Neuronal stem cell (in vitro differentiated cells): ENCODE results near the gene TGFB2.

Experiments
- DNase-seq: peaks from one replicate; pipeline ENCODE4 v3.0.0-alpha.2; 2013; ENCODE audit warnings: low spot score
- H2AFZ ChIP-seq: one replicate; pipeline ENCODE4 v1.6.1; 2013; ENCODE audit warnings: mild to moderate bottlenecking, low read length, inconsistent platforms
- H2AK5ac ChIP-seq: 2 replicates; pipeline ENCODE4 v1.6.1; 2013; ENCODE audit warnings: low read depth, mild to moderate bottlenecking, inconsistent platforms, low read length, moderate library complexity, mixed read lengths
- H2BK120ac ChIP-seq: 2 replicates; pipeline ENCODE4 v1.6.1; 2013; ENCODE audit warnings: low read depth, mild to moderate bottlenecking, inconsistent platforms, low read length, moderate library complexity, mixed read lengths
- H2BK12ac ChIP-seq: one replicate; pipeline ENCODE4 v1.6.1; 2013; ENCODE audit warnings: low read length, inconsistent platforms
- H2BK15ac ChIP-seq: 2 replicates; pipeline ENCODE4 v1.6.1; 2013; ENCODE audit warnings: mild to moderate bottlenecking, low read length, inconsistent platforms, mixed read lengths
- H2BK5ac ChIP-seq: one replicate; pipeline ENCODE4 v1.6.1; 2013; ENCODE audit warnings: inconsistent platforms, mild to moderate bottlenecking, low read length, moderate library complexity
- H3K14ac ChIP-seq: one replicate; pipeline ENCODE4 v1.6.1; 2013; ENCODE audit warnings: low read length, inconsistent platforms
- H3K18ac ChIP-seq: 2 replicates; pipeline ENCODE4 v1.6.1; 2013; ENCODE audit warnings: low read length, inconsistent platforms
- H3K23ac ChIP-seq: 2 replicates; pipeline ENCODE4 v1.6.1; 2013; ENCODE audit warnings: low read depth, mild to moderate bottlenecking, mixed read lengths, low read length, inconsistent platforms; ENCODE audit not compliant: poor library complexity
- H3K27ac ChIP-seq: replicated peaks from 3 replicates; pipeline ENCODE4 v1.5.1; 2013; ENCODE audit warnings: low read length, inconsistent platforms
- H3K27me3 ChIP-seq, 3 experiments: 2 replicates each; pipeline ENCODE4 v1.6.1; 2013; ENCODE audit warnings: low read length in 3 of 3, mild to moderate bottlenecking in 2 of 3, inconsistent platforms in 1 of 3, low read depth in 1 of 3, mixed read lengths in 1 of 3, moderate library complexity in 1 of 3; ENCODE audit not compliant: control insufficient read depth in 3 of 3, insufficient read depth in 3 of 3
- H3K36me3 ChIP-seq, 2 donors: replicated peaks in 1 of 2; 2 replicates each; pipeline ENCODE4 v1.6.1; 2013; ENCODE audit warnings: low read length in 2 of 2; ENCODE audit not compliant: control insufficient read depth in 2 of 2, insufficient read depth in 2 of 2
- H3K4ac ChIP-seq: 2 replicates; pipeline ENCODE4 v1.6.1; 2013; ENCODE audit warnings: inconsistent platforms, mild to moderate bottlenecking, low read length, moderate library complexity
- H3K4me1 ChIP-seq, 2 donors: 1 replicate in 1 of 2; 2 replicates in 1 of 2; pipeline ENCODE4 v1.6.1; 2013; ENCODE audit warnings: low read length in 2 of 2, low read depth in 1 of 2; ENCODE audit not compliant: control insufficient read depth in 2 of 2, insufficient read depth in 1 of 2
- H3K4me2 ChIP-seq: one replicate; pipeline ENCODE4 v1.6.1; 2013; ENCODE audit warnings: mild to moderate bottlenecking, low read length, inconsistent platforms; ENCODE audit not compliant: insufficient read depth, poor library complexity, severe bottlenecking
- H3K4me3 ChIP-seq, 2 donors: 2 replicates each; pipeline ENCODE4 v1.5.1; 2013; ENCODE audit warnings: low read length in 2 of 2, mild to moderate bottlenecking in 2 of 2, inconsistent platforms in 1 of 2, moderate library complexity in 1 of 2
- H3K79me1 ChIP-seq: one replicate; pipeline ENCODE4 v1.6.1; 2013; ENCODE audit warnings: low read depth, mild to moderate bottlenecking, inconsistent platforms, low read length, moderate library complexity
- H3K9ac ChIP-seq: one replicate; pipeline ENCODE4 v1.6.1; 2013; ENCODE audit warnings: mild to moderate bottlenecking, low read depth, low read length, inconsistent platforms; ENCODE audit not compliant: poor library complexity
- H3K9me3 ChIP-seq, 2 donors: replicated peaks in 1 of 2; 2 replicates each; pipeline versions ENCODE3 to v1.6.1; 2013; ENCODE audit warnings: low read length in 2 of 2, mild to moderate bottlenecking in 2 of 2, inconsistent platforms in 1 of 2, low read depth in 1 of 2, mixed read lengths in 1 of 2, moderate library complexity in 1 of 2; ENCODE audit not compliant: control insufficient read depth in 2 of 2, insufficient read depth in 1 of 2
- H4K8ac ChIP-seq: one replicate; pipeline ENCODE4 v1.6.1; 2013; ENCODE audit warnings: low read depth, mild to moderate bottlenecking, inconsistent platforms, low read length, moderate library complexity
- H4K91ac ChIP-seq: one replicate; pipeline ENCODE4 v1.6.1; 2013; ENCODE audit warnings: low read length, low read depth, mild to moderate bottlenecking, inconsistent platforms; ENCODE audit not compliant: poor library complexity
- WGBS, 2 donors: extraction: QIAGEN DNeasy Blood & Tissue Kit; methylation state at CpG; one replicate each; pipeline ENCODE4 v1.1.7; 2013; ENCODE audit warnings: missing lambda C conversion rate in 2 of 2, mixed read lengths in 1 of 2; ENCODE audit not compliant: insufficient read length in 2 of 2, insufficient replicate concordance in 1 of 2; ENCODE audit errors: extremely low coverage in 2 of 2; 5-methylcytosine and 5-hydroxymethylcytosine counted together

Gene TGFB2

DNA sequence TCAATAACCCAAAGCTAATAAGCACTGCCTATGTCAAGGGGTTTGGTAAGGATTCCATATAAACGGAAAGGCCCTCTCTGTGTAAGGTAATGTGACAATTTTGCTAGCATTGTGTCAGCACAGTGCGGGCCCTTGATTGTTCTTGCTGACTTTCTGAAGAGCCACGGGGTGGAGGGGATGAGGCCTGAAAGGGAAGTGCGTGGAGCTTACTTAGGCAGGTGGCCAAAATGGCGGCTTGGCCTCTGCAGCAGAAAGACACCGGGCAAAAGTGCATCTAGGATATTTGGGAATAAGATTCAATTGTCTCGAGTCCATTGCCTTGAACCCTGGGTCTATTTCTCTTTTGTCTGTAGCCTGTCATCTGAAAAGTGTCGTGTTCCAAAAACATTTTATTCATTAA is 114.3 kb downstream of the TGFB2 start:
- H2AFZ ChIP-seq, result peak overlapping the region; percentile 68
- H4K8ac ChIP-seq, result no peak overlapping the region
- no peaks in the 10 kb centered on the region for H3K9me3 ChIP-seq
- H3K9ac ChIP-seq, result no peak overlapping the region
- no peak overlapping the region for H2BK120ac ChIP-seq
- H3K27me3 ChIP-seq, result no peaks in the 10 kb centered on the region
- no peak for DNase-seq
- no peak overlapping the region for H3K4ac ChIP-seq
- no peak overlapping the region for H3K4me2 ChIP-seq
- H2BK5ac ChIP-seq, result no peak overlapping the region
- H3K14ac ChIP-seq, result no peak overlapping the region
- no peak overlapping the region for H2BK15ac ChIP-seq
- WGBS, 2 donors, result no CpG with 5 or more reads among the region's 8 CpGs
- no peaks in the 10 kb centered on the region for H3K79me1 ChIP-seq
- no peaks in the 10 kb centered on the region for H3K36me3 ChIP-seq
- H3K4me1 ChIP-seq, result peaks cover 10 to 39% of the 10 kb centered on the region in 2 donors
- H3K4me3 ChIP-seq, result no peak overlapping the region
- H3K18ac ChIP-seq, result peak overlapping the region; percentile 63
- H4K91ac ChIP-seq, result no peak overlapping the region
- H2BK12ac ChIP-seq, result no peak overlapping the region
- no peak overlapping the region for H2AK5ac ChIP-seq
- H3K27ac ChIP-seq, result peak overlapping the region; percentile 35
- H3K23ac ChIP-seq, result no peak overlapping the region

DNA sequence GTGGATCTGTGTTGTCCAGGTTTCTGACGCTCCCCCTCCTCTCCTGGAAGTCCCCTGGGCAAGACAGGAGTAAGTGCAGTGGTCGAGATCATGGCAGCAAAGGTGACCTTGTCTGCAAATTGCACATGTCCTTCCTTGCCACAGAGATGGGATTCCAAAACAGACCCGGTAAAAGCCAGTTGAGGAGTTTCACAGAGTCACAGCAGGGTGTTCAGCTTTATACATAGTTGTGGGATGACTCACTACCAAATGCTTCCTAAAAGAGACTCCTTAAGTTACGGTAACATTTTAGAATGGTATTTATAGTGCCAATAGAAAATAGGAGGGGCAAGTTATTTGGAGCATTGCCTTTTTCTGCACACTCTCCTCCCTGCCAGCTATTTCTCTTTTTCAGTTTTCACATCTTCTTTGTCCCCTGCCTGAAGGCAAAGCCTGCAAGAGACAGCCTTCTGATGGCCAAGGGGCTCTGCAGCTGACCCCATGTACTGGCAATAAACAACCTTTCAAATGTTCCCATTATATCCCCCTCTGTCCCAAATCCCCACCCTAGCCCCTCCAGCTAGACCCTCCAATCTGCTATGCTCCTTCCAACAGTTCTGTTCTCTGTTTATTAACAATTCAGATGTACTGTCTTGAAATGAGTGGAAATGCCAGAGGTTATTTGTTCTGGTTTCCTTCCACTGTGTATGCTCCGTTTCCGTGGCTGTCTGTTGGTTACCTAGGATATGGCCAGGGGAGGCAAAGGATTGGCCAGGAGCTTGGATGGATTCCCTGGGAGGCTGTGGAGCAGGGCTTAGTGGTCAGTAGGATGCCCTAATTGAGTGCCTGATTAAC is 115.0 kb downstream of the TGFB2 start:
- no peaks in the 10 kb centered on the region for H3K9me3 ChIP-seq
- H3K4me2 ChIP-seq, result no peak overlapping the region
- H3K4ac ChIP-seq, result no peak overlapping the region
- no peaks in the 10 kb centered on the region for H3K79me1 ChIP-seq
- H2AK5ac ChIP-seq, result no peak overlapping the region
- H4K91ac ChIP-seq, result no peak overlapping the region
- no peaks in the 10 kb centered on the region for H3K36me3 ChIP-seq
- H3K27ac ChIP-seq, result peak overlapping the region; percentile 40
- H2BK12ac ChIP-seq, result no peak overlapping the region
- H2BK15ac ChIP-seq, result no peak overlapping the region
- DNase-seq, result peak; percentile 58
- no peak overlapping the region for H2BK120ac ChIP-seq
- H3K4me3 ChIP-seq, result no peak overlapping the region
- H2AFZ ChIP-seq, result peak overlapping the region; percentile 68
- H4K8ac ChIP-seq, result no peak overlapping the region
- peaks cover 10 to 39% of the 10 kb centered on the region in 2 donors for H3K4me1 ChIP-seq
- H3K27me3 ChIP-seq, result no peaks in the 10 kb centered on the region
- no peak overlapping the region for H2BK5ac ChIP-seq
- no peak overlapping the region for H3K9ac ChIP-seq
- no CpG with 5 or more reads among the region's 6 CpGs for WGBS, 2 donors
- no peak overlapping the region for H3K23ac ChIP-seq
- no peak overlapping the region for H3K18ac ChIP-seq
- no peak overlapping the region for H3K14ac ChIP-seq

DNA sequence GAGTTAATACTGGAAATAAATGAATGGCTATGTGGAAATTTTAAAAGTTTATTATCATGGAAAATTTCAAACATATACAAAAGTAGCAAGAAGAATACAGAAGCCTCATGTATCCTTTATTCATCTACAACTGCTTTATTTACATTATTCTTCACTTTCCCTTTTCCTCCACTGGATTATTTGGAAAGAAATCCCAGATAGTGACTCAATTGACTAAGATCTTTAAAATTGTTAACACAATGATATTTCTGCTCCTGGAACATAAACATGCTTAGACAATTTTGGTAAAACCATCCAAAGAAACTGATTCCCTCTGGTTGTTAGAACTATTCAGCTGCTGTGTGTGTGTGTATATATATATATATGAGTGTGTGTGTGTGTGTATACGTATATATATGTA is 116.2 kb downstream of the TGFB2 start:
- H3K9ac ChIP-seq, result no peak overlapping the region
- H3K23ac ChIP-seq, result no peak overlapping the region
- H4K91ac ChIP-seq, result no peak overlapping the region
- H2AK5ac ChIP-seq, result no peak overlapping the region
- no peak overlapping the region for H3K14ac ChIP-seq
- DNase-seq, result no peak
- no peak overlapping the region for H3K27ac ChIP-seq
- no peak overlapping the region for H2BK120ac ChIP-seq
- no peaks in the 10 kb centered on the region for H3K36me3 ChIP-seq
- H3K4ac ChIP-seq, result no peak overlapping the region
- no peak overlapping the region for H2BK12ac ChIP-seq
- no peak overlapping the region for H3K4me3 ChIP-seq
- peaks cover 10 to 39% of the 10 kb centered on the region in 2 donors for H3K4me1 ChIP-seq
- no peak overlapping the region for H3K18ac ChIP-seq
- H3K79me1 ChIP-seq, result no peaks in the 10 kb centered on the region
- H2AFZ ChIP-seq, result no peak overlapping the region
- whole genome bisulfite sequencing, 2 donors, result no CpG with 5 or more reads among the region's 1 CpG
- H3K4me2 ChIP-seq, result no peak overlapping the region
- H3K9me3 ChIP-seq, result no peaks in the 10 kb centered on the region
- no peak overlapping the region for H2BK5ac ChIP-seq
- H4K8ac ChIP-seq, result no peak overlapping the region
- no peak overlapping the region for H2BK15ac ChIP-seq
- no peaks in the 10 kb centered on the region for H3K27me3 ChIP-seq

DNA sequence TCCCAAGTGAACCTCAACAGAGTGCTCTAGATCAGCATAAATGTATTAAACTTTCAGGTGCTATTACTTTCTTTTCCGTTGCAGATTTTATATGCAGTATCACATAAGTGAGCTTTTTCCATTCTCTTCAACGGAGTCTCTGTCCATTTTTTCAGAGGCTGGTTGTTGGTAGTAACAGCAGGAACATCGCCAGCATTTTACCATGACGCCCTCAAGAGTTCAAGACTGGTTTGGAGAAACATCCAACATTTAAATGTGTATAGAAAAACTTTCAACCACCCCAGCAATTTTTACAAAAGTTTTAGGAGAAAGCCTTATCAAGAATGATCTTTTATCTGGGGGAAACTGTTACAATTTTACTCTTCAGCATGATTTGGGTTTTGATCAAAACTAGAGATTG is 117.0 kb downstream of the TGFB2 start:
- H3K18ac ChIP-seq, result no peak overlapping the region
- H2AK5ac ChIP-seq, result no peak overlapping the region
- peak overlapping the region; percentile 82 for H2AFZ ChIP-seq
- H3K4me3 ChIP-seq, result no peak overlapping the region
- no peaks in the 10 kb centered on the region for H3K36me3 ChIP-seq
- no peak overlapping the region for H3K4me2 ChIP-seq
- no peak overlapping the region for H2BK15ac ChIP-seq
- H4K8ac ChIP-seq, result no peak overlapping the region
- H3K9ac ChIP-seq, result no peak overlapping the region
- H4K91ac ChIP-seq, result no peak overlapping the region
- no CpG with 5 or more reads among the region's 4 CpGs for WGBS, 2 donors
- no peak overlapping the region for H3K23ac ChIP-seq
- no peak overlapping the region for H2BK120ac ChIP-seq
- H3K4me1 ChIP-seq, result peaks cover 10 to 39% of the 10 kb centered on the region in 2 donors
- no peak overlapping the region for H2BK5ac ChIP-seq
- no peak overlapping the region for H3K14ac ChIP-seq
- no peaks in the 10 kb centered on the region for H3K79me1 ChIP-seq
- H2BK12ac ChIP-seq, result no peak overlapping the region
- no peaks in the 10 kb centered on the region for H3K27me3 ChIP-seq
- DNase-seq, result no peak
- no peak overlapping the region for H3K4ac ChIP-seq
- no peak overlapping the region for H3K27ac ChIP-seq
- H3K9me3 ChIP-seq, result no peaks in the 10 kb centered on the region
